Hepatic stellate cell (primary cell): Measurements from ENCODE around the gene KIAA0753.

Experiments used
- DNase-seq: peaks from one replicate; pipeline ENCODE4 v3.0.0; 2011; ENCODE audit warnings: low spot score

Gene KIAA0753

DNA sequence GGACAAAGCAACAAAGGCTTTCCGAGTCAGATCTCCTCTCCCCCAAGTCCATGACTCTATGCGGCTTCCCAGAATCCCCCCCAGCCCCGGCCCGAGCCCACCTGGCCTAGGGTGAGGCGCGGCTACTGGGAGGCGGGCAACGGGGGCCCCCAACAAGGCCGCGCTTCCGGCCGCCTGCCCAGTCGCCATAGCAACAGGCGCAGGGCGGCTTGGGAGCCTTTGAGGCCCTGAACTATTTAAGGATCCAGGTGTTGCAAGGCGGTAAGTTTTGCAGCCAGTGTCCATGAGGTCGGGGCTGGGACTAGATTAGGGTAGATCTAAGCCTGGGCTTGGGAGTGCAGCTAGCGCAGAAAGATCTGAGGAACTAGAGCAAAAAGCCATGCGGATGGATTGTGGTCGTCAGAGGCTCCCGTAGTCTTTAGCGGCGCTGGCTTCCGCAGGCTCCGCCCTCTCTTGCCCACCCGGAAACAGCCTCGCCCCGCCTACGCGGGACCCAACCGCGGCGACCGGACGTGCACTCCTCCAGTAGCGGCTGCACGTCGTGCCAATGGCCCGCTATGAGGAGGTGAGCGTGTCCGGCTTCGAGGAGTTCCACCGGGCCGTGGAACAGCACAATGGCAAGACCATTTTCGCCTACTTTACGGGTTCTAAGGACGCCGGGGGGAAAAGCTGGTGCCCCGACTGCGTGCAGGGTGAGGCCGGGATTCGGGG, at the start of gene KIAA0753, which contains the start of gene TXNDC17:
Gene KIAA0753 (minus strand): TSS at position 176 of the 711 bp plus-strand sequence. CDS start 5,608 bp downstream, outside the sequence.
Gene TXNDC17 (plus strand): TSS at position 525 of the 711 bp plus-strand sequence. CDS start 23 bp downstream, at position 548.
- peak; percentile 86 for DNase-seq

DNA sequence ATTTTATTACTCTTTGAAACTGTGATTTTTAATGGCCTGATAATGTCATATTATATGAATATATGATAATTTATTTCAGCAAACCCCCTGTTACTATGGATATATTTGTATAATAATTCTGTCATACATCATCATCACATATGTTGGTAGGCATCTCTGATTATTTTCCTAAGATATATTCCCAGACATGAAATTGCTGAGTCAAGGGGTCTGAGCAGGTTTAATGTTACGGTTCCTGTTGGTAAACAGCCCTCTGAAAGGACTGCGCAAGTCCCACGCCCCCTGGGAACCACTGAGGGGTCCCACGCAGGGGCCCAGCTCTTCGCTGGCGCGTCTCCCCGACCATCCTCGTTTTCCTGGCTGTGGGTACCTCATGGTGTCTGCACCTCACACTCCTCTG, 48.4 kb upstream of the KIAA0753 start:
- no peak for DNase-seq

DNA sequence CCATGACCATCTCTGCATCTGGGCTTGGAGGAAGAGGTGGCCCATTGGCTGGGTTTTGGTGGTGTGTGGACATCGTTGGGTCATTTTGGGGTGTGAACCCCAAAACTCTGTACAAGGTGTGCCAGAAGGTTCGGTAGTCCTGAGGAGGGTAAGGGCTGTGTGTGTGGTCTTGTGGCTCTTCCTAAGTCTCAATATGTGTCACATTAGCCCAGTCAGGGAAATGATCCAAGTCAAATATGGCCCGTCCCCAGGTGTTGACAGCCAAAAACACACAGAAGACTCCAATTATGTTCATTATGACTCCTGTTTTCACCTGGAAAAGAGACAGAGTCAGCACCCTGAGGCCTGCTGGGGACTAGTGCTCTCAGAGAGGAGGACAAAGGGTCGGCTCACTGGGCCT, 45.5 kb upstream of the KIAA0753 start:
- DNase-seq = no peak

DNA sequence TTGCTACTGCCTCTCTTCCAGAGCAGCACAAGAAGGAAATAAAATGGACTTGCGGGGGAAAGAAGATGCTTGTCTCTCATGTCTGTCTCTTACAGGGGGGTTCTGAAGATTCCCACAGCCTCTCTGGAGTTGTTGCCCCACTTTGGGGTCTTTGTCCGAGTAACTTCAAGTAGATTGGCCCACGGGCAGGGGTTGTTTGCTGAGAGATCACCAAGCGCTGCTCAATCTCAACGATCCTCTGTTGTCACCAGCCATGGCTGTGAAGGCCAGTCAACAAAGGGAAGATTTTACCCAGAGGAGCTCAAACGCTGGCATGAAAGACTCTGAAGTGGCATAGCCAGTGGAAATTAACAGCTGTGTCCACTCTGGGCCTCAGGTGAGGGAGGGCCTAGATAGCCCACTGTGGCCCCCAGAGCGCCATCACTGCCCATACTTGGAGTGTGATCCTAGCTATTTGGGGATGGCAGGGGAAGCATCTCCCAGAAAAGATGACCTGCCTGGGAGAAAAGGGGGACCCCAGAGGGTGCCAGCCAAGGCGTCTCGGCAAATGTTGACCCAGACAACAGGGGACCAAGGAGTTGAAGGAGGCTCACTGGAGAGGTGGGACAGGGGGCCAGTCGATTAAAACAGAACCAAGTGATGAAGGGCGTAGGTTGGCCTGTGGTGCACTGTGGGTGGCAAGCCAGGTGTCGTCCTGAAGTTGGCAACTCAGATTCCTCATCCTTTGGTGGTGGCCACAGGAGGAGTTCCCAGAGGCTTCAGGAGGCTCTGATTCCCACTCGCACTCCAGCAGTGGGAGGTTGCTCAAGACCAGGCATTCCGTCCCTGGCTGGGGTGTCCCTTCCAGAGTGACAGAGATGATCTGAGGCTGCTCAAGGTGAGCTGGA, 44.6 kb upstream of the KIAA0753 start:
- DNase-seq = no peak

DNA sequence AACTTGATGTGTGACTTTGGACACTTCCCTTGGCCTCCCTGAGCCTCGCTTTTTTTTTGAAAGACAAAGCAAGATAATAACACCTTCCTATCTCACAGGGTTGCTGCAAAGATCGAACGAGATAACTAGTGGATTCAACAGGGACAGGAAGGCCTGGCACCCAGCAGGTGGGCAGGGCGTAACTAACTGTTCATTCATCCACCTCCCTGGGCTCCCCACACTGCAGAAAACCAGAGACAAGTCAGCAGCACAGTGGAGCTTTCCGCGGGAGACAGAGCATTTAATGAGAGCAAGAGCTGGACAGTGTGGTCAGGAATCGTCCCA, 43.9 kb upstream of the KIAA0753 start:
- DNase-seq = no peak

DNA sequence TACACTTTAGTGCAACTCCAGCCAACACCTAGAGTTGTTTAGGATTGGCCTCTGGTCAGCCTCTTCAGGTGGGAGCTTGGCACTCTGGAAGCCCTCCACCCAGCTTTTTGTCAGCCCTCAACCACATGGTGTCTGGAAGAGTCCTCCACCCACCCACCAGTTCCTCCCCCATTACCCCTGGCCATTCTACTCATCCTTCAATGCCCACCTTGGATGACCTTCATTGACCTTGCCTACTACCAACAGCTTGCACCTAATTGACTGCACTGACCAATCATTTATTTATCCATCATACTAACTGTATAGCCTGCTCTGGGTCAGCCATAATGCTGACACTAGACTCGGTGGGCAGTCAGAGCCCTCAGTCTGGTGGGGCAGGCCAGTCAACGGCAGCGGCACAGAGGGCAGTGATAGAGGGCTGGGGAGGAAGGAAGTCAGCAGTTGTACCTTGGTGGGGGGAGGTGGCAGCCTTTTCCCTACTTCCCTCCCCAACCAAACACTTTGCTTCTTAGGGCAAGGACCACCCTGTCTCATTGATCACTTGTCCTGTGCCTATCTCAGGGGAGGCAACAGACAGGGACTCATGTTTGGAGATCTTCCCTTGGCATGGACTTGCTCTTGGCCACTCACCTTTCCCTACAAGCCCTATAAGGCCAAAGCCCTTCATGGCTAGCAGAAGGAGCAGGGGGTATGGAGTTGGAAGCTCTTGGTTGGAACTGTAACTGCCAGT, 43.4 kb upstream of the KIAA0753 start:
- DNase-seq = no peak

DNA sequence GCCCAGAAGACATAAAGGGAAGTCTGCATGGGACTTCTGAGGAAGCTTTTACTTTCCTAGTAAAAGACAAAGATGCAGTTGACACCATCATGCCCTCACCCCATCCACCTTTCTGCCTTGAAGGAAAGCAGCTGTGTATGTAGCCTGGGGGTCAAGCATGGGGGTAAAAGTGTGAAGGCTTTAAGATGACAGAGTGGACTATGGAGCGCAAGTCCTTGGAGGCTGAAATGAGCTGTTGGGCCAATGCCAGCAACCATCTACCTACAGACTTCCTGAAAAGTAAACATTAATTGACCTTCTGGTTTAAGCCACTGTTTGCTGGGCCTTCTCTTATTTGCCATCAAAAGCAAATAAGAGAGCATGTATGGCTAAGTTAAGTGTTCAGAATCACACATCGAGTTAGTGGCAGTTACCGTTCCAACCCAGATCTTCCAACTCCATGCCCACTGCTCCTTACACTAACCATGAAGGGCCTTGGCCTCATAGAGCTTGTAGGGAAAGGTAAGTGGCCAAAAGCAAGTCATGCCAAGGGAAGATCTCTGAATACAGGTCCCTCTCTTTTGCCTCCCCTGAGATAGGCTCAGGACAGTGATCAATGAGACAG, 42.7 kb upstream of the KIAA0753 start:
- DNase-seq = no peak

DNA sequence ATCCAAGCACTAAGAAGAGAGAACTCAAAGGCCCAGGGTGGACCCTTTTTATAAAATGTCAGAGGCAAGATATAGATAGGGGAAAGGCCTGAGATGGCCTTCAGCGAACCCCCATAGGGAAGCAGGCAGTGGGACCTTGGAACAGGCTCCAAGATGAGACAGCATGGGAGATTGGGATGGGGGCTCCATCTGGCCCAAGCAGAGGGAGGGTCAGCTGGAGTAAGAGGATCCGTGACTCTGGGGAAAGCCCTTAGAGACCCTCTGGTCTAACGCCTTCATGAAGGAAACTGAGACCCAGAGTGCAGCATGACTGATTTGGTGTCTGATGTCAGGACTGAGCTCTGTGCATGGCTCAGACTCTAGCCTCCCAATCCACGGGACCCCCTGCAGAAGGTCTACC, 41.8 kb upstream of the KIAA0753 start:
- no peak for DNase-seq

DNA sequence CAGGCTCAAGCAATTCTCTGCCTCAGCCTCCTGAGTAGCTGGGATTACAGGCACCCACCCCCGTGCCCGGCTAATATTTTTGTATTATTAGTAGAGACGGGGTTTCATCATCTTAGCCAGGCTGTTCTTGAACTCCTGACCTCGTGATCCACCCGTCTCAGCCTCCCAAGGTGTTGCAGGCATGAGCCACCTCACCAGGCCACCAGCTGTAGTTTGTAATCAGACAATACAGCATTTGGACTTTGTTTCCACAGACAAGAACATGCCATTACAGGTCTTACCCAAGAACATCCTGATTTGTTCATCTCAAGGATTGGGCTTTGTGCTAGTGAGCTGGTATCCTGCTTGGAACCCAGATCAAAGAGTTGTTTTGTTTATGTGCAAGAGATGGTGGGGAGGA, 41.2 kb upstream of the KIAA0753 start:
- no peak for DNase-seq

DNA sequence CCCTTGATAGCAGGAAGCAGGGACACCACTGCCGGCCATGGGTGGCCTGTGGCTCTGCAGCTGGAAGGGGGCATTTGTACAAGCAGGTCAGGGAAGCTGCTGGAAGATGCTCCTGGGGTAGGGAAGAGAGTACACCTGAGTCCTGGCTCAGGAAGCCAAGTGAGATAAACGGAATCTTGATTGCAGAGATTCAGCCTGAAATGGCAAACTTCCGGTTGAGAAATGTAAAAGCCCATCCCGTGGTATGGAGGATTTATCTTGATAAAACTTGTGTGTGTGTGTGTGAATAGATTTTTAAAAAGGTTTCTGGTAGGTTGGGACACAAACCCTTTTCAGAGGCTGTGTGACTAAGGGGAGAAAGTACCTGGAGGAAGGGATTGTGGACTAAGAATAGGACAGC, 40.7 kb upstream of the KIAA0753 start:
- no peak for DNase-seq

DNA sequence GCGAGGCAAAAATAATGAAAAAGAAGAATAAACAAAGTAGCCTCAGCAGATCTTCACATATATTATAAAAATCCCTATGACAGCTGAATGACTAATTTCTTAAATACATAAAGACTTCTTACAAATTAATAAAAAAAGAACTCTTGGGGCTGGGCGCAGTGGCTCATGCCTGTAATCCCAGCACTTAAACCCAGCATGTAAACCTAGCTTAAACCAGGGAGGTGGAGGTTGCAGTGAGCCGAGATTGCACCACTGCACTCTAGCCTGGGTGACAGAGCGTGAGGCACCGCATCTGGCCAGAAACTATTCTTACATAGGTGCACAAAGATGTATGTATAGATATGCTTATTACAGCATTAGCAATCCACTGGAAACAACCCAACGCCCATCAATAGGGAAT, 38.7 kb upstream of the KIAA0753 start:
- no peak for DNase-seq

DNA sequence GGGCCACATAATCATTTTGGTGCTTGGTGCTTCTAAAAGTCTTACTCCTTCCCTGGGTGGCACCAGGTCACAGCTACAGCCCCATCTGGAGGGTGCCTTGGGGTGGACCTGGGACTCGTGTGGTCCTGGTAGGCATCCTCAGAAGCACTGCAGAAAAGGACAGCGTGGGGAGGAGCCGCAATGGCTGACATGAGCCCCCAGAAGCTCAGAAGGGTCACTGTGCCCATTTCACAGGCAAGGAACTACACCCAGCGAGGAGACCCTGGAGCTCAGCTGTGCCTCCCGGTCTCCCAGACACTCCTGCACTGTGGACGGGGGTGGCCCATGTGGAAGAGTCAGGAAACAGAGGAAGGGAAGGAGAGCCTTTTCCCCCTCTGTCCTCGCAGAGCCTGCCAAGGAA, 37.4 kb upstream of the KIAA0753 start:
- DNase-seq = no peak

DNA sequence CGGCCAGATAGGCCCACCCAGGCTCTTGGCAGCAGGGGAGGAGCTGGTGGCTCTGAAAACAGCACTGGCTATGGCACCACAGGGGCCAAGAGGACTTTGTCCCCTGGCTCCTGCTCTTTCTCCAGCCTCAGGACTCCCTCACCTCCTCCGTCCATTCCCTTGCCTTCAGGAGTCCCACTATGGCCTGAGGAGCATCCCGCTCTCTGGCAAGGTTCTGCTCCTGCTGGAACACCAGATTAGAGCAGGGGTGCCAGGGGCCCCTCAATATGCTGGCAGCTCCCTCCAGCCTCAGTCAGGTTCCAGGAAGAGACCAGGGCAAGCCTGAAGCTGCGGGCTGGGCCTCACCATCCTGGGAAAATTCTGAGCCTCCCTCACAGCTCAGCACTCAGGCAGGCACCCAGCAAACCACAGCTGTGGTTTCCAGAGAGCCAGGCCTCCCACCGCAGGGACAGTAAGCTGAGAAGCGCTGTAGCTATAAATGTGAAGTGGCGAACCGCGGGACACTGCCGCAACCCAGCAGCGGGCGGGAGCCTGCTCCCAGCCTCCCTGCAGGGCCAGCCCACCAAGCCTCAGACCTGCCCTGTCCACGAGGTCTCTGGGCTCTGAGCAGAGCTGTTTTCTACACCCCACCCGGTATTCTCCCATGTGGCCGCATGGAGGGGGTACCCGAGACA, 36.8 kb upstream of the KIAA0753 start:
- DNase-seq = peak; percentile 54

DNA sequence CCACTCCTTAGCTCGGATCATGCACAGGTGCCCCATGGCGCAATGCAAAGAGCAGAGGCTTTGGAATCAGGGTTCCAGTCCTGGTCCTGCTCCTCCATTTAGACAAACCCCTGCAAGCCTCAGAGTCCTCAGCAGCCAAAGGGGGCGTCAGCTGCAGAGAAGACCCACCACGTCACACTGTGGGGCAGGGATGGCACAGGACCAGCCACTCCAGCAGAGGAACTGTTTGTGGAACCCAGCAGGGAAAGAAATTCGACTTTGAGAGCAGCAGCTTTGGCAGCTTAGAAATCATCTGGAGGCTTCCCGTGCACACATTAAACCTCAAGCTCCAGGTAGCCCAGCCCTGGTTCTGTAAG, 36.3 kb upstream of the KIAA0753 start:
- no peak for DNase-seq

DNA sequence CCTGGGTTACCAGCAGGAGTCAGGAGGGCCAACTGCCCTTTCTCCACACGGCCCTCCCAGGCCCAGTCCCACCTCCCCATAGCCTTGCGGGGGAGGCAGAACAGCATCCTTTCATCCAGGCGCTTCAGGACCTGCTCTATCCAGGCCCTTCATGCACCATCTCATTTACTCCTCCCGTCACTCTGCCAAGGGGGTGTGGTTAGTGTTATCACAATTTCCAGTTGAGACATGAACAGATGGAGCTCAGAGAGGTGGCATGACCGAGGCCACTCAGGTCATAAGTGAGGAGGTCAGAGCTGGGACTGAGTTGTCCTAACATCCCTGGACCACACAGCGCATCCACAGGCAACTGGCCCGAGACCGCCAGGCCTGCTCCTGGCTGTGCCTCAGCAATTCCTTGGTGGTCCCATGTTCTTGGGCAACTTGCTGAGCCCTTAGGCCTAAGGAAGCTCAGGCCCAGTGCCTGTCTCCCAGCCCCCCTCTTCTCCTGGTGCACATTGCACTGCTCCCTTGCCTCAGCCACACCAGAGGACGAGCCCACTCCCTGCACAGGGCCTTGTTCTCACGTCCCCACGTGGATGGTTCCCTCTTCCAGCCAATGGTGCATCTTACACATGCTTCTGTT, 34.8 kb upstream of the KIAA0753 start:
- DNase-seq = no peak

DNA sequence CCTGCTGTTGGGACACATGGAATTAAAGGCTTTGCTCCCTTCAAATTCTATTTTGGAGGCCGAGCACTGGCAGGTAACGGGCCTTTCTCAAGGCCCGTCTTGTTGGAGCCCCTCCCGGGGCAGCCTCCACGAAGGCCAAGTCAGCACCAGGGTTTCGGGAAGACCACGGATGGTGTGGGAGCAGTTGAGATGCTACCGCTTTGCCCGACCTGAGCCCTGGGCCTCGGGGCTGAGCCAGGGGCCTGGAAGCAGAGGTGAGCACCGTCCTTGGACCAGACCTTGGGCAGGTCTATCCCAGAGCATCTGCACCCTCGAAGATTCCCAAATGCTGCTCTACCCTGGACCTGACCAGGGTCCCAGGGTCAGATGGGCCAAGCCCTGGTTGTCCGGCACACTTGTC, 34.1 kb upstream of the KIAA0753 start:
- DNase-seq = no peak

DNA sequence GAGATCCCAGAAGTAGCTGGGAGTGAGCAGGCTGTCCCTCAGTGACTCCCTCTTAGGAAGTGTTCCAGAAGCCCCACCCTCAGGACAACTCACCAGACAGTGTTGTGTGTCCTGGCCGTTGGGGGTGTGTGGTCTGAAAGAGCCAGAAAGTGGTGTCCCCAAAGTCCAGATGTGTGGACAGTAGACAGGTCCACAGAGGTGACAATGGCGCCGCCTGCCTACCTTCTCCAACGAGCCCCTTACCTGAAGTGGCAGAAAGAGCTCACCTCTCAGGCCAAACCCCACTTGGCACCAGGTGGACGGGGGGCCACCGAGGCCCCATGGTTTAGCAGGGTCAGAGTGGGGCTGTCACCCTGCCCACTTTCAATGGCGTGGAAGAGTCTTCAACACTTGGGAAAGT, 30.9 kb upstream of the KIAA0753 start:
- DNase-seq = no peak

DNA sequence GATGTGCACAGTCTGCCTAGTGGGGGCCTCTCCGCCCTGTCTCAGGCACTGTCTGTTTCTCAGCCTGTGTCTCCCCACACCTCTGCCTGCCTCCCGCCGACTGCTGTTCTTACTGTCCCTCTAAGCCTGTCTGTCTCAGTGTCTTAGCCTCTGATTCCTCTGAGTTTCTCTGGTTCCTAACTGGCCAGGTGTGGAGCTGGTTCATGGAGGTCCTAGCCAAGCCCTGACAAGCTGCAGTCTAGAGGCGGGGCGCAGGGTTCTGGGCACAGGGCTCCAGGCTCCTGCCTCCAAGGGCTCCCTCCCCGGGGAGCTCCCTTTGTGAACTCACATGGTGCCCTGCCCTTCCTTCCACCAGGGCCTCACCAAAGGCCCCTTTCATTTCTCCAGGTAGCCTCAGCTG, 30.5 kb upstream of the KIAA0753 start:
- no peak for DNase-seq

DNA sequence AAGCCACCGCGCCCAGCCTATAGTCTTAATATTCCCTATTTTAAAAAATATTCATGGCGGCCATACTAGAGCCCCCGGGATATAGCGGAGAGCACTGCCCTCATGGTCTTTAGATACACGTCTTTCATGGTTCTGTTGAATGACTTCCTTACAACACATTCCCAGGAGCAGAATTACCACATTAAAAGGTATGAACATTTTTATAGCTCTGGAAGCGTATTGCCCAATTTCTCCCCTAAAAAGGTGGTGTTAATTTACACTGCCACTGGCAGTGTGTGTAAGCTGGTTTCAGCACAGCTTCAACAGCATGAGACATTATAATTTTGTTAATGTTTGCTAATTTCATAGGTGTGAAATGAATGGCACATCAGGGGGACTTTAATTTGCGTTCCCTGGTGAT, 30.1 kb upstream of the KIAA0753 start:
- DNase-seq = no peak

DNA sequence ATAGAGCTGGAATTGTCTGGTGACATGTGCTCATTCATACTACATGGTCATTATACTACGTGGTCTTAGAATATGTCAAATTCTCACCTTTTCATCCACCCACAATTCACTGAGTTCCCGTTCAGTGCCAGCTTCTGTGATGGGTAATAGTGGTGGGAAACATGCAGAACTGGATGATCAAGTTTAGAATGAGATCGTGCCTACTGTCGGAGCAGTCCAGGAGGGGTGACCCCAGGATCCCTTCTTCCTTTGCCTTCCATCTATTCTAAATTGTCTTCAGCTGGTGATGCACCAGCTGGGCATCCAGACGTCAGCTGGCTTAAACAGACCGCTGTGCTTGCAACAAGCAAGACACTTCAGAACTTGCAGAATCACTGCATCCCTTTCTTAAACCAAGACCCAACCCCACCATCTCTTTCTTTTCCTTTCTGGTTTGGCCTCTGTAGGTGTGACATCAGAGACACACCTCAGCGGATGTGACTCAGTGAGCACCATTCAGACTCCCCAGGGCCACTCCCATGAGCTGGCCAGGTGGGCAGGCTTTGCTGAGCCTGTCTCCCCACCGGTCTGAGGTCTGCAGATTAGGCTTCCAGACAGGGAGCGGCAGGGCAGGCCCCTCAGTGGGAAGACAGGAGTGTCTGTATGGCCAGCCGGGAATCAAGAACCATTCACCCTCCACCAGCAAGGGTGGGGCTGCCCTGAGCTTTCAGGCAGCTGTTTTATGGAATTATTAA, 29.1 kb upstream of the KIAA0753 start:
- DNase-seq = no peak
